ENCODE results near the gene ROCK2. TPM values are rescaled to one million over a fixed set of nuclear protein-coding genes. Genes with fewer than 3 reads are reported as not detected.

ROCK2 gene
- total and polyA plus RNA-seq, 4 donors, result 19.2 to 119 (median 59.2) TPM

DNA sequence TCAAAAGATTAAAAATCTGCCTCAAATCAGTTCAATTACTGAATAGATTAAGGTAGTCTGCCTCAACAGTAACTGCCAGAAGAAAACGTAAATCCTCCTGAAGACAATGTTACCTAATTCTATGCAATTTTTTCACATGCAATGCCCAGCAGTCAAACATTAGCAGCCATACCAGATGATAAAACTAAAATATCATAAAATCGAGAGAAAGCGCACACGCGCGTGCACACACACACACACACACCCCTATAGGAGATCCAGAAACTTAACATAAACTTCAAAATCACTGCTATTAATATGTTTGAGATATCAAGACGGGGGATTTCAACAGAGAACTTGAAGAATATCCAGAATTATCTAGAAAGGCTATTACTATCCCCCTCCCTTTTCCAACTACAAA is 32.9 kb downstream of the ROCK2 start:
- no peak for DNase-seq
- WGBS, 2 donors, result 80 to 81% methylated on average over 7 of the region's 7 CpGs
- no peaks in the 10 kb centered on the region for H3K36me3 ChIP-seq (ENCODE audit: control insufficient read depth in 1 of 2, insufficient read depth in 2 of 2, low read length in 1 of 2)
- H3K4me3 ChIP-seq (ENCODE audit: low read length in 2 of 2), result no peak overlapping the region
- H3K4me1 ChIP-seq (ENCODE audit: control insufficient read depth in 1 of 2, insufficient read depth in 2 of 2, low read length in 2 of 2), result peaks cover 1 to 5% of the 10 kb centered on the region in 2 donors
- intact Hi-C loops (cut with DNase I), result no loop called here
- ATAC-seq (ENCODE audit: low FRiP score), result no peak
- H3K9me3 ChIP-seq (ENCODE audit: control insufficient read depth, low read length), result no peaks in the 10 kb centered on the region
- H3K27me3 ChIP-seq (ENCODE audit: control insufficient read depth in 1 of 2, insufficient read depth in 2 of 2, low read length in 1 of 2), result no peaks in the 10 kb centered on the region
- H3K27ac ChIP-seq (ENCODE audit: low read depth in 1 of 2, low read length in 2 of 2), result no peak overlapping the region

DNA sequence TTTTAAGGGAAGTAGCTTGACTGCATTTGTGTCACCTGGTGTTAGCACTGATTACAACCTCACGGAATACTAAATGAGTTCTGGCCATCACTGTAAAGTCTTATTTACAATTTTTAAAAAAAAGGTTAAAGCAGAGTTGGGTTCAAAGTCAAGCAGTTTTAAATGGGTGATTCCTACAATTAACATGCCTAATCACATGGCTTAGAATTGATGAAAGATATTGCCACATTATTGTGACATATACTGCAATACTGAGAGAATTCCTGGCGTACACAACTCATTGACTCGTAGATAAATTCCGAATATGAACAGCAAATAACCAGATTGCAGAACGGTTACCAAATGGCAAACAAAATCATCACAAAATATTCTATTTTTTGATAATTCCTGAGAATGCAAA is 34.2 kb downstream of the ROCK2 start:
- DNase-seq (no peak), ATAC-seq (ENCODE audit: low FRiP score) (no peak)
- Histone ChIP-seq H3K9me3 (ENCODE audit: control insufficient read depth, low read length) (no peaks in the 10 kb centered on the region), H3K27me3 (ENCODE audit: control insufficient read depth in 1 of 2, insufficient read depth in 2 of 2, low read length in 1 of 2) (no peaks in the 10 kb centered on the region), H3K4me1 (ENCODE audit: control insufficient read depth in 1 of 2, insufficient read depth in 2 of 2, low read length in 2 of 2) (peaks cover 2 to 8% of the 10 kb centered on the region in 2 donors), H3K27ac (ENCODE audit: low read depth in 1 of 2, low read length in 2 of 2) (no peak overlapping the region), H3K4me3 (ENCODE audit: low read length in 2 of 2) (no peak overlapping the region), H3K36me3 (ENCODE audit: control insufficient read depth in 1 of 2, insufficient read depth in 2 of 2, low read length in 1 of 2) (no peaks in the 10 kb centered on the region)
- 35 to 39% methylated on average over 5 of the region's 5 CpGs for WGBS, 2 donors
- intact Hi-C loops (cut with DNase I), result no loop called here

DNA sequence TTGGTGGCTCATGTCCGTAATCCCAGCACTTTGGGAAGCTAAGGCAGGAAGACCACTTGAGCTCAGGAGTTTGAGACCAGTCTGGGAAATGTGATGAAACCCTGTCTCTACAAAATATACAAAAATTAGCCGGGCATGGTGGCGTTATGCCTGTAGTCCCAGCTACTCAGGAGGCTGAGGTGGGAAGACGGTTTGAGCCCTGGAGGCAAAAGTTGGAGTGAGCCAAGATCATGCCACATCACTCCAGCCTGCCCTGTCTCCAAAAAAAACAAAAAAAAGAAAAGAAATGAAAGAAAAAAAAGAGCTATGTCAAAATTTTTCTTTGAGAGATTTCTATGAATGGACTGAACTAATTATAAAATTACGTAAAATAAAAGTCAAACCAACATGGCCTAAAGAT is 34.7 kb downstream of the ROCK2 start:
- intact Hi-C loops (cut with DNase I), result no loop called here
- 42% methylated on average over 5 of the region's 5 CpGs for WGBS, 2 donors
- no peak for ATAC-seq (ENCODE audit: low FRiP score)
- H3K36me3 ChIP-seq (ENCODE audit: control insufficient read depth in 1 of 2, insufficient read depth in 2 of 2, low read length in 1 of 2), result no peaks in the 10 kb centered on the region
- H3K4me1 ChIP-seq (ENCODE audit: control insufficient read depth in 1 of 2, insufficient read depth in 2 of 2, low read length in 2 of 2), result peaks cover 2 to 8% of the 10 kb centered on the region in 2 donors
- no peak for DNase-seq
- no peaks in the 10 kb centered on the region for H3K27me3 ChIP-seq (ENCODE audit: control insufficient read depth in 1 of 2, insufficient read depth in 2 of 2, low read length in 1 of 2)
- no peaks in the 10 kb centered on the region for H3K9me3 ChIP-seq (ENCODE audit: control insufficient read depth, low read length)
- H3K4me3 ChIP-seq (ENCODE audit: low read length in 2 of 2), result no peak overlapping the region
- H3K27ac ChIP-seq (ENCODE audit: low read depth in 1 of 2, low read length in 2 of 2), result no peak overlapping the region

DNA sequence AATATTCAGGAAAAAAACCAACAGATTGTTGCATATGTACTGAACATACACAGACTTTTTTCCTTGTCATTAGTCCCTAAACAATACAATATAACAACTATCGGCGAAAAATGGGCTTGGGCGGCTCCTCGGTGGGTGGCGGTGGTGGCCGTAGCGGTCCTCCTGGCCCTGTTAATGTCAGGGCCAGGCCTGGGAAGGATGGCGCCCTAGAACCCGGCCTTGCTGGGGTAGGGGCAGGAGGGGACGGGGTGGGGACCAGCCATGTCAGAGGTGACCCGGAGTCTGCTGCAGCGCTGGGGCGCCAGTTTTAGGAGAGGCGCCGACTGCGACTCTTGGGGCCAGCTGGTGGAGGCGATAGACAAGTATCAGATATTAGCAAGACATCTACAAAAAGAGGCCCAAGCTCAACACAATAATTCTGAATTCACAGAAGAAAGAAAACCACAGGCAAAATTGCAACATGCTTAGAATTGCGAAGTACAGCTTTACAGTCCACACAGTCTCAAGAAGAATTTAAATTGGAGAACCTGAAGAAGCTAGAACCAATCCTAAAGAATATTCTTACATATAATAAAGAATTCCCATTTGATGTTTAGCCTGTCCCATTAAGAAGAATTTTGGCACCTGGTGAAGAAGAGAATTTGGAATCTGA is 36.5 kb downstream of the ROCK2 start:
- H3K27ac ChIP-seq (ENCODE audit: low read depth in 1 of 2, low read length in 2 of 2), result no peak overlapping the region
- no peaks in the 10 kb centered on the region for H3K36me3 ChIP-seq (ENCODE audit: control insufficient read depth in 1 of 2, insufficient read depth in 2 of 2, low read length in 1 of 2)
- ATAC-seq (ENCODE audit: low FRiP score) (no peak), DNase-seq (no peak)
- H3K27me3 ChIP-seq (ENCODE audit: control insufficient read depth in 1 of 2, insufficient read depth in 2 of 2, low read length in 1 of 2), result no peaks in the 10 kb centered on the region
- H3K4me3 ChIP-seq (ENCODE audit: low read length in 2 of 2), result no peak overlapping the region
- intact Hi-C loops (cut with DNase I), result no loop called here
- 96 to 97% methylated on average over 18 of the region's 18 CpGs for WGBS, 2 donors
- peaks cover 2 to 11% of the 10 kb centered on the region in 2 donors for H3K4me1 ChIP-seq (ENCODE audit: control insufficient read depth in 1 of 2, insufficient read depth in 2 of 2, low read length in 2 of 2)
- H3K9me3 ChIP-seq (ENCODE audit: control insufficient read depth, low read length), result no peaks in the 10 kb centered on the region

DNA sequence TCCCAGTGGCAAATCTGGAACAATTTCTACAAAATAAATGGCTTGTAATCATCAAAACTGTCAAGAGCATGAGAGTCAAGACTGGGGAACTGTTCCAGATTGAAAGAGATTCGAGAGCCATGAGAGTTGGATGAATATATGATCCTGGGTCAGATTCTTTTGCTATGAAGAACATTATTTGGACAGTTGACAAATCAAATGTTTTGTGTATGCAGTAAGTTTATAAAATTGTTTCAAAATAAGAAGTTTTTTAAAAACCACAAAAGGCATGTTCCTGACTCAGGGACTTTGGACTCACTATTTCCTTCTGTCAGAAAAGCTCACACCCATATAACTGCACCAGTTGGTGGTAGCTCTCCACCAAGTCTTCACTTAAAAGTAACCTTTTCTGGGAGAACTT is 38.5 kb downstream of the ROCK2 start:
- DNase-seq (no peak), ATAC-seq (ENCODE audit: low FRiP score) (no peak)
- H3K4me1 ChIP-seq (ENCODE audit: control insufficient read depth in 1 of 2, insufficient read depth in 2 of 2, low read length in 2 of 2), result peaks cover 2 to 9% of the 10 kb centered on the region in 2 donors
- no peaks in the 10 kb centered on the region for H3K27me3 ChIP-seq (ENCODE audit: control insufficient read depth in 1 of 2, insufficient read depth in 2 of 2, low read length in 1 of 2)
- 0 to 5% methylated on average over 1 of the region's 1 CpG for WGBS, 2 donors
- intact Hi-C loops (cut with DNase I), result no loop called here
- no peak overlapping the region for H3K27ac ChIP-seq (ENCODE audit: low read depth in 1 of 2, low read length in 2 of 2)
- H3K4me3 ChIP-seq (ENCODE audit: low read length in 2 of 2), result no peak overlapping the region
- H3K9me3 ChIP-seq (ENCODE audit: control insufficient read depth, low read length), result no peaks in the 10 kb centered on the region
- no peaks in the 10 kb centered on the region for H3K36me3 ChIP-seq (ENCODE audit: control insufficient read depth in 1 of 2, insufficient read depth in 2 of 2, low read length in 1 of 2)

DNA sequence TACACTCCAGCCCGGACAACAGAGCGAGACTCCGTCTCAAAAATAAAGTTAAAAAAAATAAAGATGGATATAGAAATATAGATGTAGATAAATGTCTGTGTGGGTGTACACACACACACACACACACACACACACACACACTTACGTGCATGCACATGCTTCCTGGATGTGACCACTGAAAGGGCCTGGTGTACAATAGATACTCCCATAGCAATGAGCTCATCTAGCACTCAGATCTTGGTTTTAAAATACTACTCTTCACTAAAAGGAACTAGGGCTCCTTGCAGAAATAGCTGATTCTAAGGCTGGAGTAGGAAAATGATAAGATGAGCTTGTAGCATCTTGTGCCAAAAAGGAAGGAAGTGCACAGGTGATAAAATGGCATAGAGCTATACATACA is 39.1 kb downstream of the ROCK2 start:
- H3K4me1 ChIP-seq (ENCODE audit: control insufficient read depth in 1 of 2, insufficient read depth in 2 of 2, low read length in 2 of 2), result peaks cover 2 to 9% of the 10 kb centered on the region in 2 donors
- no peaks in the 10 kb centered on the region for H3K9me3 ChIP-seq (ENCODE audit: control insufficient read depth, low read length)
- H3K36me3 ChIP-seq (ENCODE audit: control insufficient read depth in 1 of 2, insufficient read depth in 2 of 2, low read length in 1 of 2), result no peaks in the 10 kb centered on the region
- ATAC-seq (ENCODE audit: low FRiP score), result no peak
- intact Hi-C loops (cut with DNase I), result no loop called here
- H3K27me3 ChIP-seq (ENCODE audit: control insufficient read depth in 1 of 2, insufficient read depth in 2 of 2, low read length in 1 of 2), result no peaks in the 10 kb centered on the region
- DNase-seq, result no peak
- no peak overlapping the region for H3K4me3 ChIP-seq (ENCODE audit: low read length in 2 of 2)
- no peak overlapping the region for H3K27ac ChIP-seq (ENCODE audit: low read depth in 1 of 2, low read length in 2 of 2)
- 75 to 81% methylated on average over 4 of the region's 4 CpGs for WGBS, 2 donors

DNA sequence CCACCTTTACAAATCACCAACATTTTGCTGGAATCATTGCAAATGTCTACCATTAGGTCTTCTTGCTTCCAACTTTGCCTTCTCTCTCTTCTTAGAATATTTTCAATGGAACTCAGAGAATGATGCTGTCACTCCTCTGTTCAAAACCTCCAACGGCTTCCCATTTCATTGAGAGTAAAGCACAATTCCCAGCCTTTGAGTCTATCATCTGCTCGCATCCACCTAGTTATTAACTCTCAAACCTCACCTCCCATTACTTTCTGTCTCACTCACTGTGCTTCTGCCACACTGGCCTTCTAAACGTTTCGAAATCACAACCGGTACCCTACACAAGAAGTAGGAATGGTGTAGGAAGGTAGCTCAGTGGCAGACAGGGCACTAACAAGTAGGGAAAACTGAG is 40.0 kb downstream of the ROCK2 start:
- no peaks in the 10 kb centered on the region for H3K9me3 ChIP-seq (ENCODE audit: control insufficient read depth, low read length)
- intact Hi-C loops (cut with DNase I), result no loop called here
- no peak overlapping the region for H3K27ac ChIP-seq (ENCODE audit: low read depth in 1 of 2, low read length in 2 of 2)
- H3K36me3 ChIP-seq (ENCODE audit: control insufficient read depth in 1 of 2, insufficient read depth in 2 of 2, low read length in 1 of 2), result no peaks in the 10 kb centered on the region
- no peaks in the 10 kb centered on the region for H3K27me3 ChIP-seq (ENCODE audit: control insufficient read depth in 1 of 2, insufficient read depth in 2 of 2, low read length in 1 of 2)
- WGBS, 2 donors, result 90 to 93% methylated on average over 5 of the region's 5 CpGs
- no peak for DNase-seq
- peaks cover 2 to 10% of the 10 kb centered on the region in 2 donors for H3K4me1 ChIP-seq (ENCODE audit: control insufficient read depth in 1 of 2, insufficient read depth in 2 of 2, low read length in 2 of 2)
- H3K4me3 ChIP-seq (ENCODE audit: low read length in 2 of 2), result no peak overlapping the region
- ATAC-seq (ENCODE audit: low FRiP score), result no peak

DNA sequence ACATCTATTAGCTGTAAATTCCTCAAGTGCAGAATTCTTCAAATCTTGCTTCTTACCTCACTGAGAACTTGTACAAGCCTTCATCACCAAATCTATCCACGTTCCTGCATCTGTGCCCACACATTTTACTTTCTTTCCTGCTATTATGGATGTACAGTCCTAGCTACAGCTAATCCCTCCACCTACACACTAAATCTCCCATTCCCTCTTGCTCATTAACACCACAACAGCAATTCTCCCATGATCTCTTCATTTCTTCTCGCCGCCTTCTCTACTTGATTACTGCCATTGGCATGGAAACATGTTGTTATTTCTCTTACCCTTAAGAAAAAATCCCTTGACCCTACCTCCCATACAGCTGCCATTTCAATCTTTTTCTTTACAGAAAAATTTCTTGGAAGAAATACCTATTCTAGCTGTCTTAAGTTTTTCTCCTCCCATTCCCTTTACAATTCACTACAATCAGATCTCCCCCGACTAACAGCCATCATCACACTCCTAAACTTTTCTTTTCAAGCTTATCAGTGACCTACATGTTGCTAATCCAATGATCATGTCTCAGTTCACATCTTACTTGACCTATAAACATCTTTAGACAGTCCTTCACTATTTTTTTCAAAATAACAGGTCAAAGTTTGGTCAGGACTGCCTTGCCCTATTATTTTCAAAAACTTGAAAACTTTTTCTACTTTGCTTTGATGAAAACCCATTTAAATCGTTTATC is 41.0 kb downstream of the ROCK2 start:
- H3K9me3 ChIP-seq (ENCODE audit: control insufficient read depth, low read length), result no peaks in the 10 kb centered on the region
- no peak overlapping the region for H3K4me3 ChIP-seq (ENCODE audit: low read length in 2 of 2)
- 72 to 74% methylated on average over 5 of the region's 5 CpGs for WGBS, 2 donors
- no peak overlapping the region for H3K27ac ChIP-seq (ENCODE audit: low read depth in 1 of 2, low read length in 2 of 2)
- DNase-seq, result no peak
- no peaks in the 10 kb centered on the region for H3K27me3 ChIP-seq (ENCODE audit: control insufficient read depth in 1 of 2, insufficient read depth in 2 of 2, low read length in 1 of 2)
- intact Hi-C loops (cut with DNase I), result no loop called here
- no peak for ATAC-seq (ENCODE audit: low FRiP score)
- peaks cover 2 to 11% of the 10 kb centered on the region in 2 donors for H3K4me1 ChIP-seq (ENCODE audit: control insufficient read depth in 1 of 2, insufficient read depth in 2 of 2, low read length in 2 of 2)
- no peaks in the 10 kb centered on the region for H3K36me3 ChIP-seq (ENCODE audit: control insufficient read depth in 1 of 2, insufficient read depth in 2 of 2, low read length in 1 of 2)

DNA sequence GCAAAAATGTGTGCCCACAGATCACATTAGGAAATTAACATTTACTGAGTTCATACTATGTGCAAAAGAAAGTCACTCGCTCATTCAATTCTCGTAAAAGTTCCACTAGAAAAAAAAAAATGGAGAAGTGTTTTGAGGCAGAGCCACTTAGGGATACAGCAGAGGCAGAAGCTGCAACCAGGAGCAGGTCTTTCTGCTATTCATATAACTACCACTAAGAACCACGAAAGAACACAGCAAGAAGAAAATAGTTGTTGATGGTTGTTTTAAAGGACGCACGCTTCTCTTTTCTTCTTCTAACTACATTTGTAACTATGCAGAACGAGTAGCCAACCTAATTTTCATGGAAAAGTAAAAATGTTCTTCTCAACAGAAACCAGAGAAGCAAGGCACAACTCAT is 45.0 kb downstream of the ROCK2 start:
- 75 to 80% methylated on average over 6 of the region's 6 CpGs for WGBS, 2 donors
- ATAC-seq (ENCODE audit: low FRiP score) (no peak), DNase-seq (no peak)
- Histone ChIP-seq H3K27me3 (ENCODE audit: control insufficient read depth in 1 of 2, insufficient read depth in 2 of 2, low read length in 1 of 2) (no peaks in the 10 kb centered on the region), H3K4me1 (ENCODE audit: control insufficient read depth in 1 of 2, insufficient read depth in 2 of 2, low read length in 2 of 2) (peaks cover 0 to 7% of the 10 kb centered on the region in 2 donors), H3K9me3 (ENCODE audit: control insufficient read depth, low read length) (no peaks in the 10 kb centered on the region), H3K36me3 (ENCODE audit: control insufficient read depth in 1 of 2, insufficient read depth in 2 of 2, low read length in 1 of 2) (no peaks in the 10 kb centered on the region), H3K4me3 (ENCODE audit: low read length in 2 of 2) (no peak overlapping the region), H3K27ac (ENCODE audit: low read depth in 1 of 2, low read length in 2 of 2) (no peak overlapping the region)
- intact Hi-C loops (cut with DNase I), result no loop called here
